Head of caudate nucleus (tissue), 42 donors: ENCODE measurements around the gene KDM5A.

ENCODE experiments used
- DNase-seq, 42 donors: peaks; one replicate each; pipeline versions ENCODE4 v3.0.0 to v3.0.0-alpha.2; 2020 to 2021; ENCODE audit warnings: mixed read lengths in 7 of 42
- intact Hi-C: fragments of 100-400 bp; cut with DNase I; formaldehyde crosslinking; loops from one replicate; pipeline ENCODE4 v1.15.0; 2022

Gene KDM5A

DNA sequence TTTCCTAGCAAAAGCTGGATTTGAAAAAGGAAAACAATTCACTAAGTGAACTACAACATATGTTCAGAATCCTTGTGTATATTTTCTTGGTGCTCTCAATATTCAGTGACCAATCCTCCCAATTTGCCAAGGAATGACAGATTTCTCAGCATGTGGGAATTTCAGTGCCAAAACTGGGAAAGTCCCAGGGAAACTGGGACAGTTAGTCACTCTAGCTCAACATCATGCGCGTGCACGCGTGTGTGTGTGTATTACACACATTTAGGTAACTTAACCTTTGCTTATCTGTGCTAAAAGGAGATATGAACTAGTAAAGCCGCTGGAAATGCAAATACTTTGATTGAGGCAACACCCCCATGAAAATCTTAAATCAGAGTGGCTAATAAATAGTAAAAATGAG is 100.4 kb downstream of the KDM5A start:
- intact Hi-C loops, result no loop called here
- DNase-seq, result peak in 4 of 42 donors; percentile 9 to 53 (median 18)

DNA sequence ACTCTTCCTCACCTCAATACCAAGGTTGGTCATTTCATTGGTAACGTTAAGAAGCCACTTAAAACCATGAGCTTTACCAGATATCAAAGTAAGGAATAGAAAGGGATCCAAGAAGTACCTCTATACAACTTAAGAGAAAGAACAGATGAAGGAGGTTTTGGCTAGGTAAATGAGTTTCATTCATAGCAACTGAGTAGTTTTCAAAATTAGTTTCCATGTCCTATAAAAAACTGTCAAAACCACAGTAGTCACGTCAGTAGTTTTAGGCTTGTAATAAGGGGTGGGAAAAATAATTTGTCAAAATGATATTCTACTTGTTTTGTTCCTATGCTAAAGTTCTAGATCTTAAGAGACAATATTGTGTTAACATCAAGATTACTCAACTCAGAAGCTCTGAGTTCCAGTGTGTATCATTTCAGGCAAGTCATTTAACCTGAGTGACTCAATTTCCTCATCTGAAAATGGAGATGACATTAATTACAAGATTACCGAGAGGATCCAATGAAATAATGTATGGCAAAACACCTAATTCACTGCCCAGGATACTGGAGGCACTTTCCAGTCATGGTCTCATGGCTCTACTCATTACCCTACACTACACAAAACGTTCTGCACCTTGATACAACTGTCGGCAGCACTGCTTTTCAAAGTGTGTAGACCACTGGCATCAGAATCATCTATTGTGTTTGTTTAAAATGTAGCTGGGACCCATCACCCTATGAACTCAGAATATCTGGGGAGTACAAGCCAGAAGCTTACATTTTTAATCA is 102.4 kb downstream of the KDM5A start:
- intact Hi-C loops, result no loop called here
- DNase-seq, result no peak

DNA sequence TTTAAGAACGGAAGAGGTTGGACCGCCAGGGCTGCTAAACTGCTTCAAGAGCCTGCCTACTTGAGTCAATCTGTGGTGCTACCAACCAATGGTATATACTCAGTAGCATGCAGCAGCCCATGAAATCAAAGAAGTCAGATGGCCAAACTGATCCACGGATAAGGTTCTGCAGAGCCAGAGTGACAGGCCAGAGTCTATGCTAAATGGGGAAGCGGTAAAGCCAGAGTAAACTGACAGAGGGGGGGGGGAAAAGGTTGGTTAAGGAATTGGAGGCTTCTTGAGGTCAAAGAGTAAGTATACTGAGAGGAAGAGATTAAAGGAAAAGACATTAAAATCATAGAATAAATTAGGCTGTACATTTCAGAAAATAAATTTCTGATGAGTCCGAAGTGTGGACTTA is 111.1 kb downstream of the KDM5A start:
- intact Hi-C loops, result no loop called here
- no peak for DNase-seq

DNA sequence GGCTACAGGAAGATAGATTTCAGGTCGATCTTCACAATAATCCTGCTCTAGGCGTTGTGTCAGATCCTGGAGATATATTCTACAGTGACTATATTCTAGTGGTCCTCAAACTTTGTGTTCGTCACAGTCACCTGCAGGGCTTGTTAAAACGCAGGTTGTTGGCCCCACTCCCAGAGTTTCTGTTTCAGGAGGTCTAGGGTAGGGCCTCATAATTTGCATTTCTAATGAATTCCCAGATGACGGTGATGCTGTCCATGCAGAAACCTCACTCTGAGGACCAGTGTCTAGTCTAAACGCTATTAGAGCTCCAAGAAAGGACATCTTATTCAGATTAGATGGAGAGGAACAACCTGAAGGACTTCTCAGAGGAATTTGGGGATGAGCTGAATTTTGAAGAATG is 113.3 kb downstream of the KDM5A start:
- intact Hi-C loops, result no loop called here
- no peak for DNase-seq

DNA sequence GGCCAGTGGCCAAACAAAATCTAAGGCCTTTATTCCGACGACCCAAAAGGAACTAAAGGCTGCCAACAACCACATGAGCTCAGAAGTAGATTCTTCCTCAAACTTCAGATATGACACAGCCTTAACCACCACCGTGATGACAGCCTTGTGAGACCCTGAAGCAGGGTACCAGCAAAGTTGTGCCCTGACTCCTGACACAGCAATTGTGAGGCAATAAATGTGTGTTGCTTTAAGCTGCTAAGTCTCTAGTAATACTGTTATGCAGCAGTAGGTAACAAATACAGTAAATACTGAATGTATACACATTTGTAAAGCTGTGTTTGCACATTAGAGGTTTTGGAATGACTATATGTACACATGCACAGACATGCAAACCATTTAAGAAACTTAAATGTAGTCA is 115.7 kb downstream of the KDM5A start:
- DNase-seq, result no peak
- intact Hi-C loops, result no loop called here

DNA sequence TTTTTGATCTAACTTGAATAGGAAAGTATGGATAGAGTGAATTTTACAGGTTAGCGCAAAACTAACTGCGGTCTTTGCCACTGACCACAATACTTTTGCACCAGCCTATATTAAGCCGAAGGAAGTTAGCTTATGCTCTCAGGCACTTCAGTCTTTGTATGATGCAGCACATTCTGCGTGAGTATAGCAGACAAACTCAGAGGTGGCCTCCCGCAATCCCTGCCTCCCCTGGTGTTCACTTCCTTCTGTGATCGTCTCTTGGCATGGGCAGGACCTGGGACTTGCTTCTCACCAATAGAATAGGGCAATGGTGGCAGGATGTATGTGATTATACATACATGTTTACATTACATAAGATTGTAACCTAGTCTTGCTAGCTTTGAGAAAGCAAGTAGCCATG is 116.2 kb downstream of the KDM5A start:
- intact Hi-C loops, result no loop called here
- DNase-seq, result no peak

DNA sequence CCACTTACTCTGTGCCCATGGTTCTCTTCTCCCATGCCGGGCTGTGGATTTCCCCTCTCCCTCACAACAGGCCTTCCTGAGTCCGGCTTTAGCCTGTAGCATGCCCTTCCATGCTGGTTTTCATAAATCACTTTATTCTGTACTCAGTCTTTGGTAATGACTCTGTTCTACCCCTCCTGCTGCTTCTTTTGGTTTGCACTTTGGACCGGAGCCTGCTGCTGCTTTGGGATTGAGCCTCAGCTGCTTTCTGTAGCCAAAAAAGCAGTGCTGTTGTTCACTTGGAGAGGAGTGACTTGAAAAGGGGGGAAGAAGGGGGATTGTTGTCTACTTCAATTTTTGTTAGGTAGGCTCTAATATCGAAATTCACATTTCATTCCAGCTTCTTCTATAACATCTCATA is 118.0 kb downstream of the KDM5A start:
- intact Hi-C loops, result no loop called here
- peak in 9 of 42 donors; percentile 8 to 54 (median 34) for DNase-seq

DNA sequence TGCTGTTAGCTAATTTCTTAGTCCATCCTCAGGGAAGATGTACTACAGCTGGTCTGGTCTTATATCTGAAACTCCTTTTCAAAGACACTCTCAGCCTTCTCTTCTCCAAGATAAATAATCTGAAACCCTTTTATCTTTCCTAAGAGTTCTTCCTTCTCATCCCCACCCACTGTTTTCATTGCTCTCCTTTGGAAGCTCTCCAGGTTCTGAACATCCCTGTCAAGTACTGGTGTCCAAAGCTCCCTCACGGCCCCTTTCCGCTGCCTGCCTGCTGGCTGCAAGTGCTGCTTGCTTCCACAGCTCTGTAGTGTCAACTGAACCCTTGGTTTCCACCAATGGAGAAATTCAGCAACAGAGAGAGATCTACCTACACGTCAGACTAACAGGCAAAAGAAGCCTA is 119.9 kb downstream of the KDM5A start:
- intact Hi-C loops, result no loop called here
- peak in 4 of 42 donors; percentile 20 to 51 (median 27) for DNase-seq

DNA sequence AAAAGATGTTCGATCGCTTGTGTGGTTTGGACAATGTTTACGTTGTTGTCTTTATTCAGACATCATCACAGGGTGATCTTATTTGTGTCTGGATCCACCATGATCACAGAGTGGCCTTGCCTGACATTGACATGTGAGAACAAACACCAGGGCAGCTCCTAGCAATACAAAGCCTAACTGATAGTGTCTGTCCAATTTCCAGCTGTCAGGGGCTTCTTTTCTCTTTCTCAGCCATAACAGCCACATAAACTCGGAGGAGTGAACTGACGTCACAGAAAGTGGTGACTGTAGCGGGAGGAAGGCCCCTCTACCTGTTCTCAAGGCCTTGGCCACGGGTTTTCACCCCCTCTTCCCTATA is 120.7 kb downstream of the KDM5A start:
- intact Hi-C loops, result no loop called here
- DNase-seq, result no peak

DNA sequence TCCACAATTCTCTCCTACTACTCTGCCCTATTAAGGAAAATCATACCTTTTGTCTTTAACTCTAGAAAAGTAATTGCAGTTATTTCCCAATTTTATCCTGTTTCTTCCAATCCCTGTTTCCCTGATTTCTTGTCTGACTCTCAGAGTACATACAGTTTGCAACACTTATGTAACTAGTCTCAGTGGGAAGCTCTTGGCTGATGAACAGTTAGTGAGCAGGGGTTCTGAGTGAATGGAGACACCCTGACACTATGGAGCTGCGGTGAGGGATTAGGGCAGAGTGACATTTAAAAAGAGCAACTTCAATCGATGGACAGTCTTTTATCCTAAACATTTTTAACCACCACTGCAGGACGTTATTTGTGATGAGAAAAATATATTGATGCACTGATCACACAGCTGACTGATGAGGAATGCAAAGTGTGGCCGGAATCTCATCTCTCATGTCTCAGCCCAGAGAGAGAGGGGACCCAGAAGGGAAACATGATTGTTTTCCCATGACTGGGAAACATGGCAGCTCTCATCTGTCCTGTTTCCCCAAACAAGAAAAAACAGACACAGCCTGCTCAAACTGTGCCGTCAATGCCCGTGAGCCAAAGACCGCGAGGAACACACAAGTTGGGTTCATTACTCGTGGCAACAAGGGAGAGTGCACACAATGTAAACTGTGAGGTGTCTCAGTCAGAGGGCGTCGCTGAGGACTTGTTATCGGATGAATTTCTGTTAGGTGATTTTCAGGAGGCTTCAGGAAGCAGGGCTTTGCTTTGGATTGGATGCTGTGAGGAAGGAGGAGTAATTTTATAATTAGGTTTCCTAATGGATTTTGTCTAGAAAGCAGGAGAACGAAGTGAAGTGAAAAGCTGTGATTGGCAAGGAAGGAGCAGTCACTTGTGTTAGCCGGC is 121.3 kb downstream of the KDM5A start:
- intact Hi-C loops, result no loop called here
- peak in 11 of 42 donors; percentile 3 to 52 (median 22) for DNase-seq

DNA sequence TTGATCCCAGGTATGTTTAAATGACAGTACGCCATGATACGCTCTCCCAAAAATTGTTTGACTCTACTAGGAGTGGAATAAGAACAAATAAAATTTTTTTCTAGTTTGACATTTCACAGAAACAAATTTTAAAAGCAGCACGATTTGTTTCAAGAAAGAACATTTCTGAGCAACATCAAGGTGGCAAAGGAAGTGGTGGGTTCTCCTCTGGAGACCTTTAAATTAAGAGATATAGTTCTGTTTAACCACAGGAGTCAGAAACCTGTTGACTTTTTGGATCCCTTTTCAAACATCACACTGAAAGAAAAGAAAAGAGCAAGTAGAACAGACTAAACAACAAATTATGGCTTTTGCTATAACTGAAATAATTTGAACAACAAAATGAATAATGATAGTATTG is 124.0 kb downstream of the KDM5A start:
- no peak for DNase-seq
- intact Hi-C loops, result no loop called here

DNA sequence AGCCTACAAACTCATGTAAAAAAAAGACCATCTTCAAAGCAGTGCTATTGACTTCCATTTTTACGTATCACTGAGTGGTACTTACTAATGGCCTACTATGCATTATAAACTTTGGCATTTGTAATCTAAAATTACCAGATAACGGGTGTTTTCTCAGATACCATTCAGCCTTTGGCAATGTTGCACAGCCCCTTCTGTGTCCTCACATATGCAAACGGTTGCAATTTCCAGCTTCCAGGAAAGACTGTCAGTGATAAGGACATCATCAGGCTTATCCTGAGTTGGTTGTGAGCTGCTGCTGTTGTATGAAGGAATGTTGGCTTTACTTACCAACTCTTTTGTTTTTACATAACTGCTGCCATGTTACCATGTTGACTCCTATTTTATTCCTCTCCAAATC is 124.9 kb downstream of the KDM5A start:
- no peak for DNase-seq
- intact Hi-C loops, result no loop called here

DNA sequence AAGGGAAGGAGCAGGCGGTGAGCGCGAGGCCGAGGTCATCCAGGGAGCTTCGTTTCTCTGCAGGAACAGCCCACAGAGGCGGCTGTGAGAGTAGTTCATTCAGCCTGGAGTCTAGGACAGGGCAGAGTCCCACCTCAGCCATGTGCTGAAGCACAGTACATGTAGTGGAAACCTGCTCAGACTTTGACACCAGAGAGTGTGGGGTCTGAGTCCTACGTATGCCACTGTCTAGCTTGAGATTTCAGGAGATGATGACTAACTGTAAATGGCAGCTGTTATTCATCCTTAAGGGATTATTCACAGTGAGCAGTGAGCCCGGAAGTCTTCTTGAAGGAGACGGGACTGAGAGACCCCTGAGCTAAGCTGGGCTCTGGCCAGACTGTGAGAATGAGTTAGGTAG is 125.5 kb downstream of the KDM5A start:
- DNase-seq, result no peak
- intact Hi-C loops, result no loop called here

DNA sequence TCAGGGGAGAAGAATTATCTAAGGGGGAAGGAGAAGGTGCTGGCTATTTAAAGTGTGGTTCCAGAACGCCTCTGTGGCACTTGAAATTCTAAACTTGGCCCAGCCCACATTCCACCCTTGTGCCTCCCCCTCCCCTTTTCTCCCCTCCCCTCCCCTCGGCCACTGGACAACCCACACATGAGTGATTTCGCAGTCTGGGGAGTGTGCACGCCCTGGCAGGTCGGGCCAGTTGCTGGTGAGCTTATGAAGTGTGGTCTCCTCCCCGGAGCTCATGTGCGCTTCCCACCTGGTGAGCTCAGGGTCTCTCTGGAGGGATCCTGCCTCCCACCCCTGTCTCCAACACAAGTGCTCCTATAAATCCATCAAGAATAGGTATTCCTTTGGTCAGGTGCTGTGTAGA is 126.3 kb downstream of the KDM5A start, which contains the start of gene SLC6A13:
TSS of gene SLC6A13 (minus strand) at position 20 of the 400 bp plus-strand sequence. CDS start 2,784 bp downstream, outside the sequence.
- no peak for DNase-seq
- intact Hi-C loops, result no loop called here

DNA sequence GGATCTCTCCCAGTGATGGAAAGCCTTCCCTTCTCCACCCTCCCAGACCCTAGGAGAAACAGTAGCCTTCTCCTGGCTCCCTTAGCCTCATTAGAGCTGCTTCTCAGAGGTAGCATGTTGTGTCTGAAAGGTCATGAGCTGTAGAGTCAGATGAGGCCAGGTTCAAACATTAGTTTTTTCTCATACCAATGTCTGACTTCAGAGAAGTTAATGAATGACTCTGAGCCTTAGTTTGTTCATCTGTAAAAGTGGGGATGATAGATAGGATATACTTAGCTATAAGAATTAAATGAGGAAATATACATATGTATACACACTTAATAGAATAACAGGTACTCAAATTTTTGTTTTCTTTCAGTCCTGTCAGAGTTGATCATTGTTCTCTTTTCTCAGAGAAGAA is 127.0 kb downstream of the KDM5A start:
- intact Hi-C loops, result no loop called here
- no peak for DNase-seq

DNA sequence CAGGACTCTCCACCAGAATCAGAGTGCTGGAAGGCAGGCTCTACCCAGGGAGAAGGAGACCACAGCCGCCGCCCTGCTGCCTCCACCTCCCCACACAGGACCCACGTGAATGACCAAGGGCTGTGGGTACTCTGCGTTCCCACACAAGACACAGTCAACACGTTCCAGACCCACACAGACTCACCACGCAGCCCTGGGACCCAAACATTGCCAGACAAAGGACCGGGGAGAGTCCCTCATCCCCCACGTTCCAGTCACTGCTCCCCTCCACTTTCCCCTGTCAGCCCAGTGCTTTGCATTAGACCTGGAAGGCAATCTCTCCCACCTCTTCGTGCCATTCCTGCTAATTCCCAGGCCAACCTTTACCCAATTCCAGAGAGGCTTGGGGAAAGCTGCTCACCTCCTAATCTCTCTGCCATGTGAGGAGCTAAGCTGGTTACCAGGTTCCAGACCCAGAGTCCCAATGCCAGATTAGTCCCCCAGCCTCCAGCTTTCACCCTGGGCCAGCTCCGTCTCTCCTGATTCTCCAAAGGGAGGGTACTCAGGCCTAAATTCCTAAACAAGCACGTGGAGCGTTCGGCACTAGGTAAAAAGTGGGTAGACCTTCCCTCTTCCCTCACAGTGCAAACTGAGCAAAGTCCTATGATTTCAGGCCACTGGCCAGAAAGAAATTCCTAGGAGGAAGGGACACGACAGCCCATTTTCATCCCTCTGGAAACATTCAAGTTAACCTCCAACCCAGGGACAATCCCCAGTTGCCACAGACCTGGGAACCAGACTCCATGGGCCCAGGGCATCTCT is 131.4 kb downstream of the KDM5A start:
- no peak for DNase-seq
- intact Hi-C loops, result no loop called here

DNA sequence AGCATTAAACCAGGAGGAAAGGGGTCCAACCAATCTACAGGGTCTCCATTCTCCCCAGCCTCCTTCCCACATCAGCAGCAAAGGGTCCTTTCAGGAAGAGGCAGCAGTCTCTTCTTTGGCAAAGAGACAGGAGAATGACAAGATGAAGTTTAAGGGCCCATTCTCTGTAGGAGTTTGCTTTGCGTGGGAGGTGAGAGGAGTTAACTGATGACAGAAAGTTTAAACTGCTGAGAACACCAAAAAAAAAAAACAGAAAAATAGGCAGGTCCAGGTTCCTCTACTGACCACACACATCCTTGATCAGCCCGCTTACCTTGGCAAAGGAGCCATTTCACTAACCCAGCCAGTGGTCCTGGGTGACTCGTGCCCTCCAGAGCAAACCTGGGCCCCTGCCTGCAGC is 132.2 kb downstream of the KDM5A start:
- DNase-seq, result no peak
- intact Hi-C loops, result no loop called here

DNA sequence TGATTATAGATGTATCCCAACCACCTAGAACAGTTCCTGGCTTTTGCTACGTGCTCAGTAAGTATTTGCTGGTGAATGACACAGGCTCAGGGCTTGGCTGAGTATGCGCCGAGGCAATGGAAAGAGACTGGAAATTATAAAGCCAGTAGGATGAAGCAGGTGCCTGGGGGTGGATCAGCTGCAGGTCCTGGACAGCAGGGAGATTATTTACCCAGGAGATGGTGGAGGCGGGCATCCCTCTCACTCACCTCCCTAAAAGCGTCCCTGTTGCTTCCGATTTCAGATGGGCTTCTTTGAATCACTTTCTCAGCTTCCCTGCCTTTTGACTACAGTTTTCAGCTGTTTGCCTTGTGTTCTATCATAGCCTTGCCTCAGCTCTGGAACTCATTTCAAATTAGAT is 132.9 kb downstream of the KDM5A start:
- DNase-seq, result no peak
- intact Hi-C loops, result no loop called here

DNA sequence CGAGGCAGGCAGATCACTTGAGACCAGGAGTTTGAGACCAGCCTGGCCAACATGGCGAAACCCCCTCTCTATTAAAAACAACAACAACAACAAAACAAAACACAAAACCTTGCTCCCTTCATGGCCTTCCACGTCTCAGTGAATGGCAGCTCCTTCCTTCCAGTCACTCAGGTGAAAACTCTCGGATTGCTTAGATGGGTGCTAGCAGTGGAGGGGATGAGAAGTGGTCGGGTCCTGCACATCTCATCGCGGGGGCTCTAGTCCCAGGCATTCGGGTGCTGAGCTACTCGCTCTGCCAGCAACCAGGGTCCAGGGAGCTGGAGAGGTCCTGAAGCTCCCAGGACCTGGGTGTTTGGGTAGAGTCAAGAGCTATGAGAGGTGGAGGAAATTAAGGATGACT is 134.2 kb downstream of the KDM5A start:
- intact Hi-C loops, result no loop called here
- no peak for DNase-seq

DNA sequence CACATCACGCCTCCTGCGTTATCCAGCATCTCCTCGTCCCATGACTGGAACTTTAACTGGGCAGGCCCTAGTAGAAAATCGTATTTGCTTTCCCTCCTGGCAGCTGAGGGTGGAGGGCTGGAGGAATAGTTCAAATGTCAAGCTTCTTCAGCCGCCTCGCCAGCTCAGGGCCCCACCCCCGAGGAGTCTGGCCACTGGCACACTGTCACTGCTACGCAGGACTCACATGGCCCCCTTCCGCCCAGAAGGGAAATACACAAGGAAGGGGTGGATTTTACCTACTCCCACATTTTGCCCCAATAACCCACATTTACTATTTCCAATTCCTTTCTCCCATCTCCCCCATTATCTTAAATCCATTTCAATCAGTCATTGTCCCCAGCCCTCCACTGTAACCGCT is 135.1 kb downstream of the KDM5A start:
- no peak for DNase-seq
- intact Hi-C loops, result no loop called here
